ENCODE results near the gene USP53. TPM values are rescaled to one million over a fixed set of nuclear protein-coding genes. Genes with fewer than 3 reads are reported as not detected.
"Not testable (repeated sequence)": the region's sequence is repeated elsewhere in the genome, so short reads cannot be mapped to it uniquely, and the experiment has no call there.

The USP53 gene
- total RNA-seq (2022) = 29.2 and 31.0 TPM in 2 replicates
- Bru-seq, nascent RNA = percentile 96 among the genes with signal in this experiment
- percentile 81 among the genes with signal in this experiment for BruChase-seq, experiment 1, labeled RNA remaining after a 6-hour chase
- percentile 88 among the genes with signal in this experiment for BruChase-seq, experiment 2, labeled RNA remaining after a 2-hour chase
- long read RNA-seq, partial matches to known transcripts = 1 of 8 reads
- long read RNA-seq, other reads (novel, unspliced or antisense) = 7 of 8 reads

DNA sequence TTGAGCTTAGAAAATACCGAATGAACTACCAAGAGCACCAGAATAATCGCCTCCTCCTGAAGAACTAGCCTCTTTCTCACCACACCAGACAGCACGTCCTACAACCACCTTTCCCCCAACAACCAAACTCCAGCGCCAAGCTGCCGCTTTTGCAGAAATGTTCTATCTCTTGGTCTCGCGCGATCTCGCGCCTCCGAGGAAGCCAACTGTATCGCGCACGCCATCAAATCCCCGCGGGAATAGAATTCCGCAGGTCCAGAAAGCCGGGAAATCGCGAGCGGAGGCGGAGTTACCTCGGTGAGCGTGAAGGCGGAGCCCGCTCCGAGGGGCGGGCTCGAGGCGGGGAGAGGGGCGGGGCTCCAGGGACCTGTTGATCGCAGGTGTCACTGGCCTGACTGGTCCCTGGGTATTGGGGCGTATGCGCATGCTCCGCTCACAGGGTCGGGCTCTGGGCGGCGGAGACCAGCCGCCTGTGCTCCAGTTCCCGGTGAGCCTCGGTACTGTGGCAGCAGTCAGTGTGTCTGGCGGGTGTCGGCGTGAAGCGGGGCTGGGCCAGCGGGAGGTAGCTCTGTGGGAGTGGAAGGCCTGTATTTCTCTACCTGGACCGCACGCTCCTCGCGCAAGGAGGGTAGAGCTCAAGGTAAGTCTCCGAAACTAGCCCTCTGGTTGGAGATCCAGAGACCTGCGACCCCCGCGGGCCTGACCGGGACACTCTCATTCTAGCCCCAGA, at the start of gene USP53:
TSS of gene USP53 (plus strand) at position 480 of the 730 bp plus-strand sequence. CDS start 27,047 bp downstream, outside the sequence.
- CTCF ChIA-PET = interaction anchor here (0.8 to 2.1 kb wide), 4 partner anchors 69 to 129 kb away, joined by 3 to 14 read pairs (median 8); no protein-coding TSS in a partner anchor
- Mint-ChIP-seq H3K27ac (ENCODE audit: unreplicated experiment) (peak within 1 kb of the TSS; percentile 100), H3K9me3 (ENCODE audit: low read depth, unreplicated experiment) (no peaks in the 10 kb centered on the region), H3K36me3 (ENCODE audit: insufficient read depth, unreplicated experiment) (peaks cover 63% of the 10 kb centered on the region), H3K4me1 (ENCODE audit: low read depth, unreplicated experiment) (peaks cover 34% of the 10 kb centered on the region), H3K4me3 (ENCODE audit: low read depth, unreplicated experiment) (peak within 1 kb of the TSS; percentile 100), H3K27me3 (ENCODE audit: unreplicated experiment) (no peaks in the 10 kb centered on the region)
- no TSS peak for BruUV-seq (replicated peaks)
- TF ChIP-seq, protein P1, sequence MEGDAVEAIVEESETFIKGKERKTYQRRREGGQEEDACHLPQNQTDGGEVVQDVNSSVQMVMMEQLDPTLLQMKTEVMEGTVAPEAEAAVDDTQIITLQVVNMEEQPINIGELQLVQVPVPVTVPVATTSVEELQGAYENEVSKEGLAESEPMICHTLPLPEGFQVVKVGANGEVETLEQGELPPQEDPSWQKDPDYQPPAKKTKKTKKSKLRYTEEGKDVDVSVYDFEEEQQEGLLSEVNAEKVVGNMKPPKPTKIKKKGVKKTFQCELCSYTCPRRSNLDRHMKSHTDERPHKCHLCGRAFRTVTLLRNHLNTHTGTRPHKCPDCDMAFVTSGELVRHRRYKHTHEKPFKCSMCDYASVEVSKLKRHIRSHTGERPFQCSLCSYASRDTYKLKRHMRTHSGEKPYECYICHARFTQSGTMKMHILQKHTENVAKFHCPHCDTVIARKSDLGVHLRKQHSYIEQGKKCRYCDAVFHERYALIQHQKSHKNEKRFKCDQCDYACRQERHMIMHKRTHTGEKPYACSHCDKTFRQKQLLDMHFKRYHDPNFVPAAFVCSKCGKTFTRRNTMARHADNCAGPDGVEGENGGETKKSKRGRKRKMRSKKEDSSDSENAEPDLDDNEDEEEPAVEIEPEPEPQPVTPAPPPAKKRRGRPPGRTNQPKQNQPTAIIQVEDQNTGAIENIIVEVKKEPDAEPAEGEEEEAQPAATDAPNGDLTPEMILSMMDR (IDR thresholded peaks at IDR 0.05; ENCODE audit: unreplicated experiment) = no peak
- intact Hi-C loops (cut with micrococcal nuclease; ENCODE audit: unreplicated experiment) = loop anchor here (2.0 to 10.0 kb wide), 4 partner anchors 72 to 170 kb away; no protein-coding TSS in a partner anchor
- peak; percentile 96 for DNase-seq

DNA sequence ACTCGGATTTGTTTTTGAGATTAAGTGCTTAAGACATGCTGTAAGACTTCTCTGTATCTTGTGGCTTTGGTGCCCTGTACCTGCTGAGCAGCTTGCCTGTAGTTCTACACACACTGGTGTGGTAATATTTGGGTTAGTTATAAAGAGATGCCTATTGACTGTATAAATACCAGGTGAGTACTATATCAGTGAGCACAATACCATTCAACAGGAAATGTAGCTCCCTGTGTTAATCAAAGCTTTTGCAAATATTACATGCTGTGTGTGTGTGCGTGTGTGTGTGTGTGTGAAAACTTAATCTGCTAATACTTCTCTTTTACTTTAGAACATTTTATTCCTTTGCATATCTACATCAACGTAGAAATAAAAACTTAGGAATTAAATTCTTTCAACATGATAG, 46.7 kb upstream of the USP53 start:
- Mint-ChIP-seq H3K27ac (ENCODE audit: unreplicated experiment) (no peak overlapping the region), H3K9me3 (ENCODE audit: low read depth, unreplicated experiment) (no peaks in the 10 kb centered on the region), H3K4me1 (ENCODE audit: low read depth, unreplicated experiment) (no peaks in the 10 kb centered on the region), H3K27me3 (ENCODE audit: unreplicated experiment) (no peaks in the 10 kb centered on the region), H3K4me3 (ENCODE audit: low read depth, unreplicated experiment) (no peak overlapping the region), H3K36me3 (ENCODE audit: insufficient read depth, unreplicated experiment) (no peaks in the 10 kb centered on the region)
- no TSS peak for BruUV-seq (replicated peaks)
- TF ChIP-seq, protein P1 (IDR thresholded peaks at IDR 0.05; ENCODE audit: unreplicated experiment) = no peak
- DNase-seq = no peak
- intact Hi-C loops (cut with micrococcal nuclease; ENCODE audit: unreplicated experiment) = no loop called here
- CTCF ChIA-PET = no interaction called here

DNA sequence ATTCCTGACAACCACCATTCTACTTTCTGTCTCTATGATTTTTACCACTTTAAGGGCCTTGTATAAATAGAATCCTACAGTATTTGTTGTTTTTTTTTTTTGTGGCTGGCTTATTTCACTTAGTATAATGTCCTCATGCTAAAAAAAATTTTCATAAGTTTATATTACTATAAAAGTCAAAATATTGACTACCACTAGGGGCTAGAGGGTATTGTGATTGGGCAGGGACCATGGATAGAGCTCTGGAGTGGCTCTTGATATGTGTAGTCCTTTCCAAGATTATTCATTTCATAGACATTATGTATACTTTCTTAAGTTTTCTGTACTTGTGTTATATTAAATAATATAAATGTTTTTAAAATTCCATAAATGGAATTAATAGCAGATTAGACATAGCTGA, 42.3 kb upstream of the USP53 start:
- no peak overlapping the region for H3K4me3 Mint-ChIP-seq (ENCODE audit: low read depth, unreplicated experiment)
- H3K27me3 Mint-ChIP-seq (ENCODE audit: unreplicated experiment) = no peaks in the 10 kb centered on the region
- H3K9me3 Mint-ChIP-seq (ENCODE audit: low read depth, unreplicated experiment) = no peaks in the 10 kb centered on the region
- no peak for DNase-seq
- no peaks in the 10 kb centered on the region for H3K36me3 Mint-ChIP-seq (ENCODE audit: insufficient read depth, unreplicated experiment)
- H3K27ac Mint-ChIP-seq (ENCODE audit: unreplicated experiment) = no peak overlapping the region
- no peaks in the 10 kb centered on the region for H3K4me1 Mint-ChIP-seq (ENCODE audit: low read depth, unreplicated experiment)
- no TSS peak for BruUV-seq (replicated peaks)
- intact Hi-C loops (cut with micrococcal nuclease; ENCODE audit: unreplicated experiment) = no loop called here
- TF ChIP-seq, protein P1 (IDR thresholded peaks at IDR 0.05; ENCODE audit: unreplicated experiment) = no peak
- CTCF ChIA-PET = no interaction called here

DNA sequence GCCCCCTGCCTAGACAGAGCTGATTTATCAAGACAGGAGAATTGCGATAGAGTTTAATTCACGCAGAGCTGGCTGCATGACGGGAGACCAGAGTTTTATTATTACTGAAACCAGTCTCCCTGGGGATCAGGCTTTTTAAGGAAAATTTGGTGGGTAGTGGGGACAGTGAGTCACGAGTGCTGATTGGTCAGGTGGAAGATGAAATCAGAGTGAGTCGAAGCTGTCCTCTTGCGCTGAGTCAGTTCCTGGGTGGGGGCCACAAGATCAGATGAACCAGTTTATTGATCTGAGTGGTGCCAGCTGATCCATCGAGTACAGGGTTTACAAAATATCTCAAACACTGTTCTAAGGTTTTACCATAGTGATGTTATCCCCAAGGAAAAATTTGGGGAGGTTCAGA, 40.3 kb upstream of the USP53 start:
- no peak for DNase-seq
- intact Hi-C loops (cut with micrococcal nuclease; ENCODE audit: unreplicated experiment) = no loop called here
- Mint-ChIP-seq H3K4me3 (ENCODE audit: low read depth, unreplicated experiment) (no peak overlapping the region), H3K27ac (ENCODE audit: unreplicated experiment) (no peak overlapping the region), H3K9me3 (ENCODE audit: low read depth, unreplicated experiment) (no peaks in the 10 kb centered on the region), H3K4me1 (ENCODE audit: low read depth, unreplicated experiment) (no peaks in the 10 kb centered on the region), H3K27me3 (ENCODE audit: unreplicated experiment) (no peaks in the 10 kb centered on the region), H3K36me3 (ENCODE audit: insufficient read depth, unreplicated experiment) (no peaks in the 10 kb centered on the region)
- CTCF ChIA-PET = no interaction called here
- BruUV-seq (replicated peaks) = no TSS peak
- TF ChIP-seq, protein P1 (IDR thresholded peaks at IDR 0.05; ENCODE audit: unreplicated experiment) = no peak

DNA sequence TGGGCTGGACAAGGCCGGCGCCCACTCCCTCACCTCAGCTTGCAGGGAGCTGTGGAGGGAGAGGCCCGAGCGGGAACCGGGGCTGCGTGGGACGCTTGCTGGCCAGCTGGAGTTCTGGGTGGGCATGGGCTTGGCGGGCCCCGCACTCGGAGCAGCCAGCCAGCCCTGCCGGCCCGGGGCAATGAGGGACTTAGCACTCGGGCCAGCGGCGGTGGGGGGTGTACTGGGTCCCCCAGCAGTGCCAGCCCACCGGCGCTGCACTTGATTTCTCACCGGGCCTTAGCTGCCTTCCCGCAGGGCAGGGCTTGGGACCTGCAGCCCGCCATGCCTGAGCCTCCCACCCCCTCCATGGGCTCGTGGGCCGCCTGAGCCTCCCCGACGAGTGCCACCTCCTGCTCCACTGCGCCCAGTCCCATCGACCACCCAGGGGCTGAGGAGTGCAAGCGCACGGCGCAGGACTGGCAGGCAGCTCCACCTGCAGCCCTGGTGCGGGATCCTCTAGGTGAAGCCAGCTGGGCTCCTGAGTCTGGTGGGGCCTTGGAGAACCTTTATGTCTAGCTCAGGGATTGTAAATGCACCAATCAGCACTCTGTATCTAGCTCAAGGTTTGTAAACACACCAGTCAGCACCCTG, 38.7 kb upstream of the USP53 start:
- H3K27me3 Mint-ChIP-seq (ENCODE audit: unreplicated experiment); intact Hi-C loops (cut with micrococcal nuclease; ENCODE audit: unreplicated experiment); H3K4me1 Mint-ChIP-seq (ENCODE audit: low read depth, unreplicated experiment); DNase-seq; H3K9me3 Mint-ChIP-seq (ENCODE audit: low read depth, unreplicated experiment); H3K27ac Mint-ChIP-seq (ENCODE audit: unreplicated experiment); H3K4me3 Mint-ChIP-seq (ENCODE audit: low read depth, unreplicated experiment); CTCF ChIA-PET; H3K36me3 Mint-ChIP-seq (ENCODE audit: insufficient read depth, unreplicated experiment); BruUV-seq (replicated peaks): not testable (repeated sequence)
